GM15510 (cell line): ENCODE data around the gene PID1.

ENCODE experiments used
- POLR2A ChIP-seq: IDR thresholded peaks from 3 replicates; pipeline ENCODE4 v1.6.1; 2011; ENCODE audit warnings: borderline replicate concordance; ENCODE audit not compliant: insufficient read length; ENCODE audit errors: extremely low read depth

Gene PID1

DNA sequence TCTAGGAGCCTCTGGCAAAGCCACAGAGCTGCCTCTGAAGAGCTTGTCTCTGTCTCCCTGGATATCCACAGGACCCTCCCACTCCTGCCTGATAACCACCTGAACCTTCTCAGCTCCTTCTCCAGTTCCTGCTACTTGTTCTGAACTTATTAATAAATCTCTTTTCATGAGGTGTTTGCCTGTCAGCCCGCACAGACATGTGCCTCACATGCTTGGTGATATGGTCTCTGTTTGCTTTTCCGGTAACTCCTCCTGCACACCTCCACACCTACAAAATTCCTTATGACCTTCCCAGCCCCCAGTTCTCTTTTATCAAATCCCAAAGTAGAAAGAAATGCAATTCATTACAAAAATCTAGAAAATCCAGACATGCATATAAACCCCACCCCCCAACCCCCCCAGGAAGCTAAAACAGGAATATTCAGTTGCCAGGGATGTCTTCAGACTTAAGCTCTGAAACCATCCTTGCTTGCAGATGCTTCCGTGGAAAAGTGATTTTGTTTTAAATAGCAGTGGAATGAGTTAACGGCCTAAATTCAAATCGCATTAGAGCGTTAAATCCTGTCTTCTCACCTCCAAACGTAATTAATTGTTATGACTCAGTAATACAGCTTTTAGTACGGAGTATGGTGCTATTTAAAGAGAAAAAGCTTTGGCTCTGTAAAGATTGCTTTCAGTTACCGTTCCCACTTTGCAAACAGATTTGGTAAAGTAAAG is 2.1 kb upstream of the PID1 start:
- no peak for TF ChIP-seq POLR2A

DNA sequence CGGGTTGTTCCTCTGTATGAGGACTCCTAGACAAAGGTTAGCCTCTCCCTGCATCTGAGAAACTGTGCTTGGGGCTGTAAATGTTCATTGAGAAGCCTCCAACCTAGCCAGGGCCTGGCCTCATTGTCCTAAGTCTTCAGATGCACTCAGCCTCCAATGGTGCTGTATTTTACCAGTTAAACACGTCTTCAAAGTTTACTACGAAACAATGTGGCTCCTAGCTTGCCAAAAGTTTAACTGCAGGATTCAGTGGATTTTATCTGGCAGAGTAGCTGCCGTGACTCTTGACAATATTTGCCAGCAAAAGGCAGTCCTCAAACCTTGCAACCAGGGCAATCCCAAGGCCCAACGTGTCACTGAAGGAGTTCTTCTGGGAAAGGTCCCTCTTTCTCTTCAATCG is 1.1 kb downstream of the PID1 start:
- no peak for TF ChIP-seq POLR2A

DNA sequence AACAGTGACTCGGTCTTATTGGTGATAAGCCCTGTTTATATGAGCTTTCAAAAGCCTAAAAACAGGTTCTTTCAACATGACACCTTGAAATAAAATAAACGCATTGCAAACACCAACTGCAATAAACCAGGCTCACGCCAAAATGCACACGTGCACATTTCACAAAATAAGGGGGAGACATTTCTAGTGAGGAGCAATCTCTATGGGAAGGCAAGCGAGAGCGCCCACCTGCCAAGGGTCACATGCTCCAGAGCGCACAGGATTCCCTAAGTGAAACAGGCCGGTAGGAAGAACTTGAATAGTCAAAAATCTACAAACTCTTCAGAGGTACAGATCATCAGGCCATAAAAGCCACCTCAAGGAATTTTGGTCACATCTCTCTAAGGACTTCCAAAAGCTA is 1.9 kb downstream of the PID1 start:
- TF ChIP-seq POLR2A, result no peak

DNA sequence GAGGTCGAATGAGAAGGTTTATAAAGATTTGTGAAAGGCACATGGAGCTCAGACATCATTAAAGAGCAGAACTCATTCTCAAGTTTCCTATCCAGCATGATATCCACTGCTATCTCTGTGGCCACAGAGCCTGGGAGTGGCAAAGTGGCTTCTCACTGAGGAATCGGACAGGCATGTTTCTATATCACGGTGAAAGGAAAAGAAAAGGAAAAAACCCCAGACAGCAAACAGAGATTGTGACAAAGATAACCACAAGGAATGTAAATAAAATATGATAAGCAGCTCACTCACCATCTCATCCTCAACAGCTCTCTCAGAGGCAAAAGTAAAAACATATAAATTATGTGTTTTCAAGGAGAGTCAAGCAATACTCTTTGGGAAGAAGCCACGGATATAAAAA is 2.5 kb downstream of the PID1 start:
- no peak for TF ChIP-seq POLR2A

DNA sequence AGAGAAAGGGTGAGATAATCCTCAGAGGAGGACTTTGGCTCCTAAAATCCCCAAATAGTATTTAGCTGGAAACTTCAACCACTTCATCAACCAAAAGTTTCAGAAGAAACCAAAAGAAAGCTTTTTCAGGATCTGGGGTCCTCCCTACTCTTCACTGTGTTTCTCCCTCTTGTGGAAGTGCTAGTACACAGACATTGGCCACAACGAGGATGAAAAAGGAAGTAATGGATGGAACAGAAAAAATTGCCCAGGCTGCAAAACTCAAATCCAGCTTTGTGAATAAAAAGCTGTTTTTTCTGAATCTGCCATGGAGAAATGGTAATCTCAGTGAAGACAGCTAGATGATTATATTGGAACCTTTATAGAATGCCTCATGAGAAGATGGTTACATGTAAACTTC is 4.0 kb downstream of the PID1 start:
- no peak for TF ChIP-seq POLR2A

DNA sequence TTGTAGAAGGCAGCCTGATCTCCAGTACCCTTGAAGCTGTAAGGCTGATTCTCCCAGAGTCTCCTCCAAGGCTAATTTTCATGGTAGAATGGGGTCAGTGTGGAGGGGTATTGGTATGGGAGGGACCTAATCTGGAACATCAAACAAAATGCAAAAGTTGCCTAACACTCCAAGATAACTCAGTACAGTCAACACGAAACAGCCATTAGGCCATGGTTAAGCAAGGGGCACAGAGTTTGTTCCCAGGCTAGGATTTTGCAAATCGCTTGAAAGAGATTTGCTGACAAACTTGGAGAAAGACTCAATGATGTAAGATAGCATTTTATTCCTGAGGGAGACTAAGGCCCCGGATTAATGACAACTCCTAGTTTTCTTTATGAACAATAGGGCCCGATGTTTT is 5.4 kb downstream of the PID1 start:
- TF ChIP-seq POLR2A, result no peak

DNA sequence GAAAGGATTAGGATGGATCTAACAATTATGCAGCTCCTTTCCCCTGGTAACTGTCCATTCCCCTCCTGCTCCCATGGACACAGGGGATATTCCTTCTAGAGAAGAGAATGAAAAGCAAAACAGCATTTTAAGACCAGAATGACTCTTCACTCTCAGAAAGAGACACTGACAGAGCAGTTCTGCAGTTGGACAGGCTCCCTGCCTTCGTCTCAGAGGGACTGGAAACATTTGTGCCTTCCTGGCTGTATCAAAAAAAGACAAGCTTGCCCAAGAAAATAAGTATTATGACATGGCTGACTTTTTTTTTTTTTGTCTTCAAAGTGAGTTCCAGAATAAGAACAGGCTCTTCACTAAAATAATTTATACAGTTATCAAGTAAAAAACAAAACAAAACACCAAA is 9.5 kb downstream of the PID1 start:
- TF ChIP-seq POLR2A, result no peak

DNA sequence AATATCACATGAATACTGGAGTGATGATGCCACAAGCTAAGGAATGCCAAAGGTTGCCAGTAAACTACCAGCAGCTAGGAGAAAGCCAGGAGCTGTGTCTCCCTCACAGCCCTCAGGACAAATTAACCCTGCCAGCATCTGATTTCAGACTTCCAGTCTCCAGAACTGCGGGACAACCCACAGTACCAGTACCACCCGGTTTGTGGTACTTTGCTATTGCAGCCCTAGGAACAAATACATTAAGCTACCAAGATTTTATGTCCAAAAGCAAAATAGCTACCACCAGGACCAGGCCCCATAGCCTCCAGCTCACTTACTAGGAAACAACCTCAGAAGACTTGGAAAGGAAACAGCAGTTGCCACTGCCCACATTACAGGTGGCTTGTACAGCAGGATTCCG is 10.0 kb downstream of the PID1 start:
- no peak for TF ChIP-seq POLR2A

DNA sequence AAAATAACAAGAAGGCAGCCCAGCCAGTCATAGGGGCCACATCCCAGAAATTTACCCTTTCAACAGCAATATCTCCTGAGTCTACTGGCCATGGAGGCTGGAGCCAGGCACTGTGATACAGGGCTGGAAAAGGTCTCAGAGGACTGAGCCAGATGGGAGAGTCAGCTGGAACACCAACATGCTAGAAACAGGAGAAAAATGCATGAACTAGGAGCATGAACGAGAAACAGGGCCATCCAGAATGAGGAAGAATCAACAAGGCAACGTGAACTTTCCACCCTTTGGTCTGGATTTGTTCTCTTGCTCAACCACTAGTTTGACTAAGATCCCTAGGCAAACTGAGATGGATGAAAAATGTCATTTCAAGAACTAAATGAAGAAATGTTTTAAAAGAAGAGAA is 13.1 kb downstream of the PID1 start:
- no peak for TF ChIP-seq POLR2A

DNA sequence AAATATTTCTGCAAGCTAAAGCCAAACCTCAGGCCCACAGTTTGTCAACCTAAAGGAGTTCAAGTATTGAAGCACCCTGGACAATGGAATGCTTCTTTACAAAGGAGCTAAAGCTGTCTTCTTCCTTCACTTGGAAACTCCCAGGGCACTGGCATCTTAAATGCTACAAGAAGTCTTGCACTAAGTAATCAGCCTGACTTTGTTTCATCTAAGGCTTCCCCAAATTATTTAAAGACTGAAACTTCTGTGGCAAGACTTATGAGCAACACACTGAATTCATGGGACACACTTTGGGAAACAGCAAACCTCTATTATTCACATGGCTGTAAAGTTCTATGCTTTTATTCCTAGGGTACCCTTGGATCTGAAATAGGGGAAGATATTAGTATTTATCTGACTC is 14.7 kb downstream of the PID1 start:
- TF ChIP-seq POLR2A, result no peak

DNA sequence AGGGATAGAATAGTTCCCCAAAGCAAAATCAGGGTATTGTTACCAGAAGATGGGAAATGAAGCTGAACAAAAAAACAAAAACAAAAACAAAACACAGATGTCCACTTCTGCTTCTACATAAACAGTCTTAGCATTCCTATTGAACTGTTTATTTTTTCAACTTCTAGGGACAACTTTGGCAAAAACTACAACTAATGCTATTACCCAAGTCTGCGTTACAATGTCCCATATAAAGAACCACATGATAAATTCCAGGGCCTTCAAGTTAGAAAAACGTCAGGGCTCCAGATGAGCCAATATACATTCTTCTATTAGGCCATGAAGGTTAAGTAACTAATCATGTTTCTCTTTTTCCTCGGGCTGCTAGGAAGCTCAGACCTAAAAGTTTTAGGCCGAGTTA is 16.9 kb downstream of the PID1 start:
- TF ChIP-seq POLR2A, result no peak

DNA sequence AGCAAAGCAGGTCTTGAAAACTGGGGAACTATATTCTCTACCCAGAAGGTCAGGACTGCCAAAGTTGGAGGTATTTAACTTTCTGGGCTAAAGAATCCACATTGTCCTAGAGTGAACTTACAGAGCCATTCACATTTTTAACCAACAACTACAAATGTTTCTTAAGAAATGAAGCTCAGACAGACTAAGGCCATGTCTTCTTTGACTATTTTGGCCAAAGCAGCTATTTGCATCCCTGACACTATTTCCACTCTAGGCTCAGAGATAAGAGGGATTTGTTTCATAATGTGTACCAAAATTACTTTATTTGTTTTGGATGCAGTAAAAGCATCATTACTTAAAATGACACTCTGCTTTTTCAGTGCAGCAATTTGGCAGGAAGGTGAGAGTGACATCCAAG is 18.1 kb downstream of the PID1 start:
- TF ChIP-seq POLR2A, result no peak

DNA sequence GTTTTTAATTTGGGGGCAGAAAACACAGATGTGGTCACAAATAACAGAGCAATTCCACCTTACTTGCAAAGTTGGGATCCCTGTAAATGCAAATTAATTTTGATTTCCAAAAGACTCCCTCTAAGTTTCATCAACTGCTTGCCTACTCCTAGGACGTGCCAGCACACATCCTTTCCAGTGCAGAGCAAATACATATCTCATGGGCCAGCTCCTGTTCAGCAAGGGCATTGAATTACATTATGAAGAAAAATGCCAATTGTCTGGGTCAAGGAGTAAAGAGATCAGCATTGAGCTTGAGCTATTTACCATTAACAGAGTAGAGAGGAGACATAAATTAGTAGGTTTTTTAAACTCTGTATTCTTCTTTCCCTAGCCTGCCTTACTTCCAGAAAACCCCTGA is 18.8 kb downstream of the PID1 start:
- TF ChIP-seq POLR2A, result no peak

DNA sequence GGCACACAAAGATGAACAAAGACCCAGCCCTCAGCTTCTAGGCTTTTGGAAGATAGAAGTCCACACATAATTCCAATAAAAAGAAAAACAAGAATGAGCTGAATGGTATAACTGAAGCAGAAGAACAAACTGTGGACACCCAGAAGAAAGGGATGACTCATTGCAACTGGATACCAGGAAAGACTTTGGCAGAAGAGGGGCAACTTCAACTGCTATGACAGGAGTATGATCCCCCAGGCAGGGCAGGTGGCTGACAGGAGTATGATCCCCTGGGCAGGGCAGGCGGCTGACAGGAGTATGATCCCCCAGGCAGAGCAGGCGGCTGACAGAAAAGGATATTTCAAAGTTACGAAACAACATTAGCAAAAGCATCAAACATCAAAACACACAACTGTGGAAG is 21.6 kb downstream of the PID1 start:
- no peak for TF ChIP-seq POLR2A

DNA sequence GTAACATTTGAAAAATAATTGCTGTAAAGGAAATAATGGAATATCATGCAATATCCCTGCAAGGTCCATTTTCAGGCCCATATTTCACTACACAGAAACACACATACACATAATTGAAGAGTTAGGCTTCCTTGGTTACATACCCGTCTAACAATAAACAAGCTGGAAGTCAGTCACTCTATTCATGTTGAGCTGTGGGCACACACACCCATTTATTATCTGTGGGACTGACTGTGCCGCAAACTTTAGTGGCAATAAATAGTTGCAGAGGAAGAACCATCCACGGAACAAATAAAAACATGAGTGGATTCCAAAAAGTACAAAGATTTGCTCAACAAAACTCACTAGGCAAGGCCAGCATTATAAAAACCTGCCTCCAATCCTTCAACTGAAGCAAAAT is 24.8 kb downstream of the PID1 start:
- TF ChIP-seq POLR2A, result no peak

DNA sequence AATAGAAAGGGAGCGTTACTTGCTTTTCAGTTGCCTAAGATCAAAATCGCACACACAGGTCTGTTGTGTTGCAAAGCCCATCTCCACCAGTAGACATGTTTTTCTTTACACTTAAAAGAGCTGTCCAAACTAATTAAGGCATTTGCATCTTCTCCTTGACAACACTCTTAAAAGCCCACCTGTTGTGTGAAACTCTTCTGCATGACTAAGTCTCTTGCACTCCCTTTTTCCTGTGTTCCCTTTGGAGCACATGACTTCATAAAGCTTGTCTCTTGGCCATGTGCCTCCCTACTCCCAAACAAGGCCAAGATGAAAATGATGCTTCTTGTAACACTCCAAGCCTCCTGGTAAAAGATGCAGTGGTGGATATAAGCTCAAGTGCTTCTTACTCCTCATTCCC is 26.1 kb downstream of the PID1 start:
- no peak for TF ChIP-seq POLR2A
